DND-41 (cell line): ENCODE measurements around the gene NBAS.
"Not testable (repeated sequence)": the region's sequence is repeated elsewhere in the genome, so short reads cannot be mapped to it uniquely, and the experiment has no call there.

Source experiments
- ATAC-seq: fragments of 200-7000 bp; cut with Tn5 transposase; 3 replicates; pipeline ENCODE4 v1.9.1; 2021; ENCODE audit warnings: low read depth; ENCODE audit not compliant: insufficient read depth
- DNase-seq: peaks from one replicate; pipeline ENCODE4 v3.0.0-alpha.2; 2020
- H2AFZ ChIP-seq: 2 replicates; pipeline ENCODE4 v1.6.0; 2012; ENCODE audit warnings: low read depth, low read length
- H3K27ac ChIP-seq: 2 replicates; pipeline ENCODE4 v1.5.1; 2012; ENCODE audit warnings: low read length, inconsistent platforms
- H3K27me3 ChIP-seq: fragments of 200-600 bp; sonication (generic); 2 replicates; pipeline ENCODE4 v1.6.0; 2012; ENCODE audit warnings: low read length, mild to moderate bottlenecking, inconsistent platforms; ENCODE audit not compliant: insufficient read depth, poor library complexity
- H3K36me3 ChIP-seq: 2 replicates; pipeline ENCODE4 v1.5.1; 2012; ENCODE audit warnings: low read length, inconsistent platforms; ENCODE audit not compliant: insufficient read depth
- H3K4me1 ChIP-seq: 2 replicates; pipeline ENCODE4 v1.5.1; 2012; ENCODE audit warnings: mild to moderate bottlenecking, low read length; ENCODE audit not compliant: insufficient read depth
- H3K4me2 ChIP-seq: 2 replicates; pipeline ENCODE4 v1.6.0; 2012; ENCODE audit warnings: mild to moderate bottlenecking, moderate library complexity, low read length, inconsistent platforms; ENCODE audit not compliant: insufficient read depth
- H3K4me3 ChIP-seq, 2 experiments: fragments of 200-600 bp in 1 of 2; shearing (Covaris generic) in 1 of 2; 2 replicates each; pipeline ENCODE4 v1.5.1; 2012 to 2016; ENCODE audit warnings: inconsistent platforms in 2 of 2, low read length in 2 of 2, mild to moderate bottlenecking in 2 of 2, low read depth in 1 of 2, moderate library complexity in 1 of 2
- H3K79me2 ChIP-seq: 2 replicates; pipeline ENCODE4 v1.6.0; 2012; ENCODE audit warnings: low read length, inconsistent platforms; ENCODE audit not compliant: insufficient read depth
- H3K9ac ChIP-seq: 2 replicates; pipeline ENCODE4 v1.6.0; 2012; ENCODE audit warnings: low read depth, mild to moderate bottlenecking, inconsistent platforms, low read length, moderate library complexity
- H3K9me3 ChIP-seq: 2 replicates; pipeline ENCODE4 v1.5.1; 2012; ENCODE audit warnings: low read length, moderate library complexity, mild to moderate bottlenecking, inconsistent platforms; ENCODE audit not compliant: insufficient read depth, severe bottlenecking
- H4K20me1 ChIP-seq: 2 replicates; pipeline ENCODE4 v1.6.0; 2012; ENCODE audit warnings: low read length; ENCODE audit not compliant: insufficient read depth
- EZH2 ChIP-seq: IDR thresholded peaks from 3 replicates; pipeline ENCODE4 v1.6.1; 2012; ENCODE audit warnings: borderline replicate concordance, low read depth, mild to moderate bottlenecking, moderate library complexity, low read length, inconsistent platforms; ENCODE audit not compliant: severe bottlenecking
- TF ChIP-seq, protein P1 (sequence below): IDR thresholded peaks from 2 replicates; pipeline ENCODE4 v1.5.1; 2012; ENCODE audit warnings: borderline replicate concordance, low read length, moderate library complexity, mild to moderate bottlenecking; ENCODE audit not compliant: poor library complexity, severe bottlenecking; ENCODE audit errors: extremely low read depth

Gene NBAS

GRCh38 chr2:15220603-15221002 is 340.5 kb downstream of the NBAS start:
- H3K9ac ChIP-seq, result no peak overlapping the region
- H3K4me1 ChIP-seq, result no peaks in the 10 kb centered on the region
- H3K36me3 ChIP-seq, result no peaks in the 10 kb centered on the region; the same call in 1 of the 2 replicates
- H3K9me3 ChIP-seq, result no peaks in the 10 kb centered on the region
- H3K79me2 ChIP-seq, result no peaks in the 10 kb centered on the region
- DNase-seq, result no peak
- no peak overlapping the region for H3K27ac ChIP-seq
- H3K4me2 ChIP-seq, result no peak overlapping the region
- no peak overlapping the region for H2AFZ ChIP-seq
- no peak for ATAC-seq
- no peaks in the 10 kb centered on the region for H3K27me3 ChIP-seq
- TF ChIP-seq, protein P1, sequence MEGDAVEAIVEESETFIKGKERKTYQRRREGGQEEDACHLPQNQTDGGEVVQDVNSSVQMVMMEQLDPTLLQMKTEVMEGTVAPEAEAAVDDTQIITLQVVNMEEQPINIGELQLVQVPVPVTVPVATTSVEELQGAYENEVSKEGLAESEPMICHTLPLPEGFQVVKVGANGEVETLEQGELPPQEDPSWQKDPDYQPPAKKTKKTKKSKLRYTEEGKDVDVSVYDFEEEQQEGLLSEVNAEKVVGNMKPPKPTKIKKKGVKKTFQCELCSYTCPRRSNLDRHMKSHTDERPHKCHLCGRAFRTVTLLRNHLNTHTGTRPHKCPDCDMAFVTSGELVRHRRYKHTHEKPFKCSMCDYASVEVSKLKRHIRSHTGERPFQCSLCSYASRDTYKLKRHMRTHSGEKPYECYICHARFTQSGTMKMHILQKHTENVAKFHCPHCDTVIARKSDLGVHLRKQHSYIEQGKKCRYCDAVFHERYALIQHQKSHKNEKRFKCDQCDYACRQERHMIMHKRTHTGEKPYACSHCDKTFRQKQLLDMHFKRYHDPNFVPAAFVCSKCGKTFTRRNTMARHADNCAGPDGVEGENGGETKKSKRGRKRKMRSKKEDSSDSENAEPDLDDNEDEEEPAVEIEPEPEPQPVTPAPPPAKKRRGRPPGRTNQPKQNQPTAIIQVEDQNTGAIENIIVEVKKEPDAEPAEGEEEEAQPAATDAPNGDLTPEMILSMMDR, result no peak
- no peak for TF ChIP-seq EZH2
- no peaks in the 10 kb centered on the region for H4K20me1 ChIP-seq
- no peak overlapping the region for H3K4me3 ChIP-seq

GRCh38 chr2:15218423-15219086 is 342.6 kb downstream of the NBAS start:
- no peaks in the 10 kb centered on the region for H4K20me1 ChIP-seq
- DNase-seq (no peak), ATAC-seq (no peak)
- H3K27ac ChIP-seq, result no peak overlapping the region
- no peaks in the 10 kb centered on the region for H3K79me2 ChIP-seq
- no peak overlapping the region for H3K4me2 ChIP-seq
- H3K27me3 ChIP-seq, result no peaks in the 10 kb centered on the region
- H3K9ac ChIP-seq, result no peak overlapping the region
- H3K4me1 ChIP-seq, result no peaks in the 10 kb centered on the region
- TF ChIP-seq, protein P1, result no peak
- TF ChIP-seq EZH2, result no peak
- H2AFZ ChIP-seq, result no peak overlapping the region
- no peaks in the 10 kb centered on the region for H3K9me3 ChIP-seq
- no peak overlapping the region for H3K4me3 ChIP-seq
- no peaks in the 10 kb centered on the region; the same call in 1 of the 2 replicates for H3K36me3 ChIP-seq

DNA sequence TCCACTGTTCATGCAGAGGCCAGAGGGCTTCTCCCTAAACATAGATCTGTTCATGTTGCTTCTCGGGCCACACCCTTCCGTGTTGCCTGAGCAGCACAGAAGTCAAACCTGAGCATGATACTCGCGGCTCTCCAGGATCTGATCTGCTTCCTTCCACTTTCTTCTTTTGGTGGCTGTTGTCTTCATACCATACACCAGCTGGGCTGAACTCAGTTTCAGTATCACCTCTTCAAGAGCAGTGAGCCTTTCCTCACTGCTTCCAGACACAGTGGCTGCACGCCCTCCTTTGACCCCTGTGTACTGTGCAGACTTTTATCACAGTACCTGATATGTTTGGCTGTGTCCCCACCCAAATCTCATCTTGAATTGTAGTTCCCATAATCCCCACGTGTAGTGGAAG is 348.9 kb downstream of the NBAS start:
- H3K79me2 ChIP-seq, result no peaks in the 10 kb centered on the region
- no peaks in the 10 kb centered on the region for H3K9me3 ChIP-seq
- no peak for ATAC-seq
- H3K4me1 ChIP-seq, result no peaks in the 10 kb centered on the region
- no peak overlapping the region for H3K9ac ChIP-seq
- H2AFZ ChIP-seq, result no peak overlapping the region
- no peak for DNase-seq
- no peak overlapping the region for H3K4me2 ChIP-seq
- H3K27me3 ChIP-seq, result no peaks in the 10 kb centered on the region
- H3K27ac ChIP-seq, result no peak overlapping the region
- H3K4me3 ChIP-seq, result no peak overlapping the region
- no peak for TF ChIP-seq EZH2
- TF ChIP-seq, protein P1, result no peak
- no peaks in the 10 kb centered on the region for H4K20me1 ChIP-seq
- no peaks in the 10 kb centered on the region; the same call in 1 of the 2 replicates for H3K36me3 ChIP-seq

DNA sequence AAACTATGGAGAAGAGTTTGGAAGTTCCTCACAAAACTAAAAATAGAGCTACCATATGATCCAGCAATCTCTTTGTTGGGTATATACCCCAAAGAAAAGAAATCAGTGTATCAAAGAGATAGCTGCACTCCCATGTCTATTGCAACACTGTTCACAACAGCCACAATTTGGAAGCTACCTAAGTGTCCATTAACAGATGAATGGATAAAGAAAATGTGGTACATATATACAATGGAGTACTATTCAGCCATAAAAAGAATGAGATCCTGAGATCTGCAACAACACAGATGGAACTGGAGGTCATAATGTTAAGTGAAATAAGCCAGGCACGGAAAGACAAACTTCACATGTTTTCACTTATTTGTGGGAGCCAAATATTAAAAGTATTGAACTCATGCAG is 350.6 kb downstream of the NBAS start:
- not testable (repeated sequence) for H3K4me1 ChIP-seq

More for the DNA sequence above, 350.6 kb downstream of the NBAS start:
- not testable (repeated sequence) for H3K27ac ChIP-seq, H4K20me1 ChIP-seq, H3K4me2 ChIP-seq, H3K36me3 ChIP-seq, H3K4me3 ChIP-seq, H2AFZ ChIP-seq, H3K79me2 ChIP-seq, ATAC-seq, H3K9me3 ChIP-seq, H3K9ac ChIP-seq, DNase-seq, H3K27me3 ChIP-seq
